ENCODE results near the gene CHRM3.
"Not testable (repeated sequence)": the region's sequence is repeated elsewhere in the genome, so short reads cannot be mapped to it uniquely, and the experiment has no call there.

The CHRM3 gene

GRCh38 chr1:239386453-239387303 lies at the start of gene CHRM3:
TSS of gene CHRM3 (plus strand) at chr1:239386568. CDS start at chr1:239907452, 520,884 bp downstream.
- no peak for DNase-seq

DNA sequence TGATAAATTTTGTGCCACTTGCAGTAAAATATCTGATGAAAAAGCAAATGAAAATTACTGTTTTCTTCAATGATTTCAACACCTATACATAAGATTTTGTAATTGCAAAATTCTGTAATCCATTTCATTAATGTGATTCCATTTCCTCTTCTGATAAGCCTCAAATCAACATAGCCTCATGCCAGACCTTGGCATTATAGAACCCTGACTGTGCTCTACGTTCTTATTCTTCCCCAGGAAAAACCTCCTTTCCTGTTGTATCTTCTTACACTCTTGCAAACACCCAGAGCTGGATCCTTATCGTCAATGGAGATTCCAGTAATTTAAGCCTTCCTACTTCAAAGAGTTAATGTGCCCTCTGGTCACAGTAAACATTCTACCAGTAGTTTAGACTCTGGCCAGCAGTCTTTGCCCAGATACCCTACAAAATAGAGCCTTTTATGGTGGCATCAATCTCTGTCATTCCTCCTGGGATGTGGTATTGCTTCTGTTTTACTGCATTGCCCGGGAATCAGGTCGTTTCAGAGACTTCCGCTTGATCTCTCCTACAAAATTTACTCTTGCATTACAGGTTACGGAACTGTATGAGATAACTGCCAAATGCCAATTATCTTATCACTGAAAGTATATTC lies 48.5 kb upstream of the CHRM3 start:
- DNase-seq, result no peak

GRCh38 chr1:239347776-239348175 lies 38.6 kb upstream of the CHRM3 start:
- DNase-seq, result no peak

- no peak for DNase-seq
Measured at GRCh38 chr1:239348635-239349353, 37.6 kb upstream of the CHRM3 start.

GRCh38 chr1:239349699-239350098 lies 36.7 kb upstream of the CHRM3 start:
- no peak for DNase-seq

DNA sequence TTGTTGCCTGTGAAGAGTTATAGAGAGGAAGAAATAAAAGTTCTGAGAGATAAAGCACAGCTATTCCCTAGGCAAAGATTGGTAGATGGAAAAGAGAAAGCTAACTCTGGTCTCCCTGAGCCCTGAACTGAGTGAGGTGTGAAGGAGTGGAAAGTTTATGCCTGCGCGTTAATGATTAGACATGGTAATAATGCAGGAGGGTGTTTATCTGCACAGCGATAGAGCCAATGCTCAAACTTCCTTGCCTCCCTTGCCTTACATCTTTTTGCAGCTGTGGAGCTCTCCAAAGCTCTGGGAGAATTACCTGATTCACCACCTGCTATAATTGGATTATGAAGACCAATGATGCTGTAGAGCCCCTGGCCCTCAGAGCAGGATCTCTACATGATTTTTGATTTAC lies 32.8 kb upstream of the CHRM3 start:
- DNase-seq, result no peak

DNA sequence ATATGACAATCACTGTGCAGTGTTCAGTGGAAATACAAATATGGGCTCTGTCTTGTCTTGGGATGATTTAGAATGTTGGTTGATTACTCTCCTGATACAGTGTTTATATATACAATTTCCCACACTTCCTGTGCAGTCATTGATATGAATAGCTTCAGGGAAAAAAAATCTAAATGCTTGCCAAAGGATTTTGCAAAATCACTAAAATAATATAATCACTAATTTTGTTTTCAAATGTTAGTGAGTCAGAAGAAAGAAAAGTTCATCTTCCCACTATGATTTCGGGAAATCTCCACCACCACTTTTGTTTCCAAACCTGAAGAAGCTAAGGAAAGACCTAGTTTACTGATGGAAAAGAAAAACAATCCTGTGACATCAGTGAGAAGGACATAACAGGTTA lies 32.1 kb upstream of the CHRM3 start:
- no peak for DNase-seq

DNA sequence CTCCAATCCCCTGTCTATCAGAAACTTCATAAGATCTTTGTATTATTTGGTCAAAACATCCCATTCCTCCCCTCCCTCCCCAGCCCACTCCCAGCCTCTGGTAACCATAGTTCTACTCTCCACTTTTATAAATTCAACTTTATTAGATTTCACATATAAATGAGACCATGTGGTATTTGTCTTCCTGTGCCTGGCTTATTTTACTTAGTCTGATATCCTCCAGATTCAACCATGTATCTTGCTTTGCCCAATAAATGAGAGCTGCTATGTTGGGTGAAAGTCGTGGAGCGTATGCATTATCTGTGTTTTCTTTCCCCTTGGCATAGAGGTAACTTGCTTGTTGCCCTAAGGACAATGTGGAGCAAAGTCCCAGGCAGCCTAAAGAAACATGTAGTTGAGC lies 28.5 kb upstream of the CHRM3 start:
- no peak for DNase-seq

- no peak for DNase-seq
Measured at GRCh38 chr1:239361403-239361802, 25.0 kb upstream of the CHRM3 start.

GRCh38 chr1:239363930-239364329 lies 22.4 kb upstream of the CHRM3 start:
- DNase-seq, result no peak

- no peak for DNase-seq
Measured at GRCh38 chr1:239367196-239367810, 19.1 kb upstream of the CHRM3 start.

DNA sequence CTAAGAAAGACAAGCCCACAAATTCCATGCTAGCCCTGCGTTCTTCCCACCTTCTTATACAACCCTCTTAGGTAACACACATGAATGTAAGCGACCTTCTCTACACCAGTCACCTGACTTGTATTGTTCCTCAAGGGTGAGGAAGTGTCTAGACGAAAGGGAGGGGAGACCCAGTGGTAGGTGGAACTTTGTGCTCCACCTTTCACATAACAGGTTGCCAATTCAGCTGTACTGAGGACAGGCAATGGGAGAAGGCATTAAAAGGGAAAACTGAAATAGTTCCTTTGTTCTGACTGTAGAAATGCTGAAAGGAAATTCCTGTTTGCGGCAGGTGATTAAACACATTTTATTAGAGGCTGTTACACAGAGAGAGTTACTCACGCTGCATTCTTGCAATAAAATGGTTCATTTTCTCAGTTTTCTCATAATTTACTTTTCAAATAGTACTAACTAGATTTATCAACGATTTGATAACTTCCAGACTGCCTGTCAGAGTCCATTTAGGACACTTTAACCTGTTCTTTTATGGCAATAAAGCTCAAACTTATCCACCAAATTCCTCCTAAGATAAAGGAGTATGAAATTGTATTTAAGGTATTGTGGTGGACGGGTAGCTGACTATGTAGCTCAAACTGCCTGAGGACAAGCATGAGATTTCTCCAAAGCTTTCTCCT lies 17.8 kb upstream of the CHRM3 start:
- no peak for DNase-seq

DNA sequence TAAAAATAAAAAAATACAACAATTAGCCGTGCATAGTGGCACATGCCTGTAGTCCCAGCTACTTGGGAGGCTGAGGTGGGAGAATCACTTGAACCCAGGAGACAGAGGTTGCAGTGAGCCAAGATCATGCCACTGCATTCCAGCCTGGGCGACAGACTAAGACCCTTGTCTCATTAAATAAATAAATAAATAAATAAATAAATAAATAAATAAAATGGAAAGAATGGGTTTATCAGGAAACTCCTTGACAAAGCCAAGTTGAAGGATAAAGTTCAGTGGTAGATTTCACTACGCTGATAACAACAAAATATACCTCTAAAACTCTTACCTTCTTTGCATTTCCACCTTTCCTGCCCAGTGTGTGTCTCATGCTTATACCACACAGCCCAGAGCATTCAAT lies 15.5 kb upstream of the CHRM3 start:
- DNase-seq, result not testable (repeated sequence)

DNA sequence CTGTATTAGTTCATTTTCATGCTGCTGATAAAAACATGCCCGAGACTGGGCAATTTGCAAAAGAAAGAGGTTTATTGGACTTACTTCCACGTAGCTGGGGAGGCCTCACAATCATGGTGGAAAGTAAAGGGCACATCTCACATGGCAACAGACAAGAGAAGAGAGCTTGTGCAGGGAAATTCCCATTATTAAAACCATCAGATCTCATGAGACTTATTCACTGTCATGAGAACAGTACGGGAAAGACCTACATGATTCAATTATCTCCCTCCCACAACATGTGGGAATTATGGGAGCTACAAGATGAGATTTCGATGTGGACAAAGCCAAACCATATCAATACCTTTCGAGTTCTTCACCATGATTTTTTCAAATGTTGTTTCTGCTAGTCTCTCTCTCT lies 3.7 kb upstream of the CHRM3 start:
- DNase-seq, result no peak

- DNase-seq, result no peak
Measured at GRCh38 chr1:239383714-239384113, 2.7 kb upstream of the CHRM3 start.

DNA sequence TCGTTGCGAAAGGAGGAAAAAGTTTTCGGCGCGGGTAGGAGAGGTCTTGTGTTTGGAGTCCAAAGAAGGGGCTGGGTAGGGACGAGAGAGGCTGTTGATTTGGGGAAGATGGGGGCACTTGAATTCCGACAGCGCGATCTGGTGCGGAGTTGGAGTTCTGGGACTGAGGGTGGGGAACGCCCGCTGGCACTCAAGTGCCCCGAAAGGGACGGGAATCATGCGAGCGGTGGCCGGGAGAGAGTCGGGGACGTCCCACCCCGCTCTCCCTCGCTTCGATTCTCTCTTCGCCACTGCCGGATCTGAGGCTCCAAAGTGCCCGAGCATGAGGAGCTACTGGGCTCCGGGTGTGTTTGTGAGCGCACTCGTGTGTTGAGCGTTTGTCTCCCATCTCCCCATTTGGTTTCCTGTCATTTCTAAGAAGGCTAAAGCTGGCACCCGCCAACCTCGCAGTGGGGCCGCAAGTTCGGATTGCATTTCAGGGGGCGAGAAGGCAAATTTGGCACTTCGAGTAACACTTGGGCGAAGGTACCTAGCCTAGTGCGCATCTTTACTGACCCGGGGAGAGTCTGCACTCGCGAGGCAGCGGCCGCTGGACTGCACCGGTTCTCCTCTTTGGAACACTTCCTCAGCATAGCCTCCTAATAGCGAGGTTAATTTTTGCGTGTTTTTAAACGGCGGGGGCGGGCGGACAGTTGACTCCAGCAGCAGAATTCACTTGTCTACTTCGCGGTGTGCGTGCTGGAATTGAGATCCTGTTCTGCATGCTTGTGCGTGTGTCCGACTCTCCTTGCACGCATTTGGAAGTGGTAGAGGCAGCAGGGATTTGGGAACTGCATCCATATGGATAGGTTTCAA lies 1.2 kb downstream of the CHRM3 start:
- no peak for DNase-seq

GRCh38 chr1:239388159-239388485 lies 1.8 kb downstream of the CHRM3 start:
- no peak for DNase-seq

DNA sequence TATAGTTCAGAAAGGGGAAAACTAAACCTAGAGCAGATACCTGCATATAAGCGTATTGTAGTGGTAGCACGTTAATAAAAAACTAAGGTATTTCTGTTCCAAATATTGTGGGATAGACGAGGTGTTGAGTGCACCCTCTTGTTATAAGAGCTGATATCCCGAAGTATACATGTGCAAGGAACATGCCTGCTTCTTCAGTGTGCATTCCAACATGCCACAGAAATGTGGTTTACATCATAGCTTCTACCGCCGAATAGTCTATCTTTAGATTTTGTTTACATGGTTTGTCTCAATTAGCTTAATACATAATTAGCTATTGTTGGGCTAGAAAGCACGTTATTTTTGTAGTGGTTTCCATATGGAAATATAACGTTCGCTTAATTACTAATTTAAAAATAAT lies 2.2 kb downstream of the CHRM3 start:
- DNase-seq, result no peak

- no peak for DNase-seq
Measured at GRCh38 chr1:239389703-239390102, 3.3 kb downstream of the CHRM3 start.

DNA sequence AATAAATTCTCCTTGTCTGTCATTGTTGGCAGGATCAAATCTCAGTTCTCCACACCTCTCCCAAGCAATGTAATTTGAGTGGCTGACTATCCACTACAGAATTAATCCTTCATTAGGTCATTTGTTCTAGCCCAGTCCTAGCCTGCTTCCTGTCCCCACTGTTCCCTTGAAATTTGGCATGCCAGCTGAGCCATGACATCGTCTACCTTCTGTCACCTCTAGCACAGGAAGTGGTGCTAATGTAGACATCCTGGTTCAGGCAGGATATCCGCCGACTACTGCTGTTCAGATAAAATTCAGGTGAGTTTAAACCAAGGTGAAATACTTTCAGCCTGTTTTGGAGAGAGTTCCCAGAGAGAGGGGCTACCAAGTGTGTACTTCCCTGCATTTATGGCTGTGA lies 5.9 kb downstream of the CHRM3 start:
- DNase-seq, result no peak

DNA sequence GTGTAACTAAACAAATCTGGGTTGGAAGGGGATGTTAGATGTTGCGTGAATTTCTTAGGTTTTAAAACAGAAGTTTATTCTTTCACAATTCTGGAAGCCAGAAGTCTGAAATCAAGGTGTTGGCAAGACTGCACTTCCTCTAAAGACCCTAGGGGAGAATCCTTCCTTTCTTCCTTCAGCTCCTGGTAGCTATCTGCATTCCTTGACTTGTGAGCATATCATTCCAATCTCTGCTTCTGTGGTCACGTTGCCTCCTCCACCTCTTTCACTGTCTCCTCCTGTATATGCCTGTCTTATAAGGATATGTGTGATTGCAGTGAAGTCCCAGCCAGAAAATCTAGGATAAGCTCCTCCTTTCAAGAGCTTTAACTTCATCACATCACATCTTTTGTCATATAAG lies 7.7 kb downstream of the CHRM3 start:
- DNase-seq, result no peak

GRCh38 chr1:239413916-239414315 lies 27.5 kb downstream of the CHRM3 start:
- DNase-seq, result no peak
